Globus pallidus (tissue), 1 donor: ENCODE data around the gene TRIM54.
A peak's percentile ranks its signal among the peaks of the same experiment; 100 is the strongest.

Source experiments
- DNase-seq: peaks from one replicate; pipeline ENCODE4 v3.0.0-alpha.2; 2015; ENCODE audit warnings: low spot score

Gene TRIM54, protein sequence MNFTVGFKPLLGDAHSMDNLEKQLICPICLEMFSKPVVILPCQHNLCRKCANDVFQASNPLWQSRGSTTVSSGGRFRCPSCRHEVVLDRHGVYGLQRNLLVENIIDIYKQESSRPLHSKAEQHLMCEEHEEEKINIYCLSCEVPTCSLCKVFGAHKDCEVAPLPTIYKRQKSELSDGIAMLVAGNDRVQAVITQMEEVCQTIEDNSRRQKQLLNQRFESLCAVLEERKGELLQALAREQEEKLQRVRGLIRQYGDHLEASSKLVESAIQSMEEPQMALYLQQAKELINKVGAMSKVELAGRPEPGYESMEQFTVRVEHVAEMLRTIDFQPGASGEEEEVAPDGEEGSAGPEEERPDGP

DNA sequence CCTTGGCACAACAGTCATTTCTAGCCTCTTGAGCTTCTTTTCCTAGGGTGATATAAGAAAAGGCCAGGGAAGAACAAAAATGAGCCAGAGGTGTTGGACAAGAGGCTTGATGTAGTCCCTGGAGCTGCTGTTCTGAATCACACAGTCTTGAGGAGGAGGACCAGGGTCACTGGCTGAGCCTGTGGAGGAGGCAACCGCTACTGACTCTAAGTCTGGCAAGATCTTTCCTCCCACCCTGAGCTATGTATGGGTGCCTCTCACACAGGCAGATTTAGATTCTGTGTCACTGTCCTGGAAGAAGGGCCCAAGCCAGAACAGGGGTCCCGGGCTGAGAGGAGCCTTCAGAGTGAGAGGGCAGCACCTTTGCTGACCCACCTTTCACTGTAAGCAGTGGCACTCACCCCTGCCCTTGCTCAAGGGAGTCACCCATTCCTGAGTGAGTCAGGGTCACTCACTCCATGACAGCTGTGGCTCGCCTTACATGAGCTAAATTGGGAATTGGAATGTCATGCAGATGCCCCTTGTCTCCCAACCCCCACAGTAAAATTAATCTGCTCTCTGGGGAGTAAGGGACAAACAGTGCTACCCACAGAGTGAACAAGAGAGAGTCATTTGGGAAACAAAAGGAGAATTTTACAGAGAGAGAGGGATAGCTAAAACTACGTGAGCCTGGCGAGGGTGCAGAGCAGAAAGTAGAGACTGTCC, at the start of gene TRIM54:
Gene TRIM54, plus strand, starts transcription at position 575 of the 705 bp plus-strand sequence. CDS start 303 bp downstream, outside the sequence.
- no peak for DNase-seq

DNA sequence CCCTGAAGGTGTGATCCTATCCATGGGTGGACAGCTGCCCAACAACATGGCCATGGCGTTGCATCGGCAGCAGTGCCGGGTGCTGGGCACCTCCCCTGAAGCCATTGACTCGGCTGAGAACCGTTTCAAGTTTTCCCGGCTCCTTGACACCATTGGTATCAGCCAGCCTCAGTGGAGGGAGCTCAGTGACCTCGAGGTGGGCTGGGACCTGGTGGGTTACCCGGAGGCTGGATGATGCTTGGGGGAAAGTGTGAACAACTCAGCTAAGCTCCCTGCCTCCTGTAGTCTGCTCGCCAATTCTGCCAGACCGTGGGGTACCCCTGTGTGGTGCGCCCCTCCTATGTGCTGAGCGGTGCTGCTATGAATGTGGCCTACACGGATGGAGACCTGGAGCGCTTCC, 48.9 kb upstream of the TRIM54 start:
- DNase-seq = no peak

DNA sequence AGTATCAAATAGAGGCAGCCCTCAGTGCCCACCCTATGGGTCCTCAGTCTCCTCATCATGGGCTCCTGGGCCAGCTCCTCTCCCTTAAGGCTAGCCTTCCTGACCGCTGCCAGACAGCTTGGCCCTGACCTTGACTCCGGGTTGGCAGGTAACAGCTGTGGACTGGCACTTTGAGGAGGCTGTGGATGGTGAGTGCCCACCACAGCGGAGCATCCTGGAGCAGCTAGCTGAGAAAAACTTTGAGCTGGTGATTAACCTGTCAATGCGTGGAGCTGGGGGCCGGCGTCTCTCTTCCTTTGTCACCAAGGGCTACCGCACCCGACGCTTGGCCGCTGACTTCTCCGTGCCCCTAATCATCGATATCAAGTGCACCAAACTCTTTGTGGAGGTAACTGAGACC, 46.1 kb upstream of the TRIM54 start:
- no peak for DNase-seq

DNA sequence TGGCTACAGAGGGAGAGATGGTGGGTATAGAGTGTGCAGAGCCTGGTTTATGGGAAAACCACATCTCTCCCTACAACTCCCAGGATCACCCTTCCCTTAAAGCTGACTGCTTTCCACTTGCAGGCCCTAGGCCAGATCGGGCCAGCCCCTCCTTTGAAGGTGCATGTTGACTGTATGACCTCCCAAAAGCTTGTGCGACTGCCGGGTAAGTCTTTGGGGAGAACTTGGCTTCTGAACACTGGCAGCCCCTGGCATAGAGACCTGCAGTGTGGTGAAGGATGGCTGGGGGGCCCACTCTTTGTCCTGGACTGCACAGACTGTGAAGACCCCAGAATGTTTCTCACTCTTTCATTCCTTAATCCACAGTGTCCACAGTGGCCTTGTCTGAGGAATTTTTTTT, 45.6 kb upstream of the TRIM54 start:
- DNase-seq = no peak

DNA sequence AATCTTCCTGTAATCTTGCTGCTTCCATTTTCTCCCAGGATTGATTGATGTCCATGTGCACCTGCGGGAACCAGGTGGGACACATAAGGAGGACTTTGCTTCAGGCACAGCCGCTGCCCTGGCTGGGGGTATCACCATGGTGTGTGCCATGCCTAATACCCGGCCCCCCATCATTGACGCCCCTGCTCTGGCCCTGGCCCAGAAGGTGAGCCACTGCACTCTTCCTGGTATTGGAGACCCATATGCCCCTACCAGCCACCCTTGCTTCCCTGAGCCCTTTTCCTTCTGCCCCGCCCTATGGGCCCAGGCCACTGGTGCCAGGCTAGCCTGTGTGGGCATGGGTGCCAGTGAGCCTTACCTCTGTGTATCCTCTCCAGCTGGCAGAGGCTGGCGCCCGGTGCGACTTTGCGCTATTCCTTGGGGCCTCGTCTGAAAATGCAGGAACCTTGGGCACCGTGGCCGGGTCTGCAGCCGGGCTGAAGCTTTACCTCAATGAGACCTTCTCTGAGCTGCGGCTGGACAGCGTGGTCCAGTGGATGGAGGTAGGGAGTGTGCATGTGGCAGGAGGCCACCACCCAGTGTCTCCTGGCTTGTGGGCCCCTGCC, 44.8 kb upstream of the TRIM54 start:
- DNase-seq = no peak

DNA sequence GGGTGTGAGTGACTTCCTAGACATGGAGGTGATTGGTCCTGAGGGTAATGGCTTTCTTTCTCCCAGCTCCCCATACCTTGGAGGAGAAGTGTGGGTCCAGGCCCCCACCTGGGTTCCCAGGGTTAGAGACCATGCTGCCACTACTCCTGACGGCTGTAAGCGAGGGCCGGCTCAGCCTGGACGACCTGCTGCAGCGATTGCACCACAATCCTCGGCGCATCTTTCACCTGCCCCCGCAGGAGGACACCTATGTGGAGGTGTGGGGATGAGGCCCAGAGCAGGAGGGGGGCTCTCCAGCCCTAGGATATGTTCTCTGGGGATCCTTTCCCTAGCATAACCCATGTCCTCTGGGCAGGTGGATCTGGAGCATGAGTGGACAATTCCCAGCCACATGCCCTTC, 43.3 kb upstream of the TRIM54 start:
- DNase-seq = no peak

DNA sequence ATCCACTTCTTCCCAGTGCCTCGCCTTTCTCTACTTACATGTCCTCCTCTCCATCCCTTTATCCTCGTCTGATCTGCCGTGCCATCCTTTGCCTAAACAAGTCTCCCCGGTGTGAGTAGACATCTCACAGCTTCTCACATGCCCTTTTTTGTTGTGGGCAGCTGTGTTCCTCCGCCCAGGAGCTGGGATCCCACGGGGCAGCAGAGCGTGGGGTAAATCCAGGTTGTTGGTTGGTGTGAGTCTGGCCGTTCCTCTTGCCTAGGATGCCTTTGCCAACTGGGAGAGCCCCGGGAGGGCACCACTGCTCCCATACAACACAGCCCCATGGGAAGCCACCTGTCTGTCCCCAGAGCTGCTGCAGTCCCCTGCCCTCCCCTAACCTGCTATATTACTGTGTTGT, 41.8 kb upstream of the TRIM54 start:
- no peak for DNase-seq

DNA sequence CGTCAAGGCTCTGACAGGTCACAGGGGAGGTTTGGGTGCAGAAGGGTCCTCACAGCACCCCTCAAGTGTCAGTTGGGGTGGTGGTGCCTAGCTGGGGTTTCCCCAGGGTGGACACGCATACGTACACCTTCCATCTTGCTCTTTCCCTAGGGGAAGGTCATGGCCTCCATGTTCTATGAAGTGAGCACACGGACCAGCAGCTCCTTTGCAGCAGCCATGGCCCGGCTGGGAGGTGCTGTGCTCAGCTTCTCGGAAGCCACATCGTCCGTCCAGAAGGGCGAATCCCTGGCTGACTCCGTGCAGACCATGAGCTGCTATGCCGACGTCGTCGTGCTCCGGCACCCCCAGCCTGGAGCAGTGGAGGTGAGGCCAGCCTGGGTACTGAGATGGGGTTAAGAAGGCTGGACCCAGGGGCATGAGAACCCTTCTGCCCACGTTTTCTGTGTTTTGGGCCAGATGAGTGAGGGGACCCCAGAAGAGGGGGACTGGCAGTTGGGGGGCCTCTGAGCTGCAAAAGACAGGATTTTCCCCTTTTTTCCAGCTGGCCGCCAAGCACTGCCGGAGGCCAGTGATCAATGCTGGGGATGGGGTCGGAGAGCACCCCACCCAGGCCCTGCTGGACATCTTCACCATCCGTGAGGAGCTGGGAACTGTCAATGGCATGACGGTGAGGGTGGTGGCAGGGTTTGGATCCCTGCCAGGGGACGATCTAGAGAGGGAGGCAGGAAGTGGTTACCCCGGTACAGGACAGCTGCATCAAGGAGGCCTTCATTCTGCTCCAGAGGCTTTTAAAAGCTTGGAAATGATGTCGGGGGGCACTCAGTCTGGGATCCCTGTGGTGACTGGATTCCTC, 40.2 kb upstream of the TRIM54 start:
- DNase-seq = no peak

DNA sequence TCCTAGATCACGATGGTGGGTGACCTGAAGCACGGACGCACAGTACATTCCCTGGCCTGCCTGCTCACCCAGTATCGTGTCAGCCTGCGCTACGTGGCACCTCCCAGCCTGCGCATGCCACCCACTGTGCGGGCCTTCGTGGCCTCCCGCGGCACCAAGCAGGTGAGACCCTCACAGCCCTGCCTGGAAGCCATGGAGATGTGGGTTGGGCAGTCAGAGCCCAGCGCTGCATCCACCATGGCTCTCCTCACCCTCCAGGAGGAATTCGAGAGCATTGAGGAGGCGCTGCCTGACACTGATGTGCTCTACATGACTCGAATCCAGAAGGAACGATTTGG, 39.6 kb upstream of the TRIM54 start:
- no peak for DNase-seq

DNA sequence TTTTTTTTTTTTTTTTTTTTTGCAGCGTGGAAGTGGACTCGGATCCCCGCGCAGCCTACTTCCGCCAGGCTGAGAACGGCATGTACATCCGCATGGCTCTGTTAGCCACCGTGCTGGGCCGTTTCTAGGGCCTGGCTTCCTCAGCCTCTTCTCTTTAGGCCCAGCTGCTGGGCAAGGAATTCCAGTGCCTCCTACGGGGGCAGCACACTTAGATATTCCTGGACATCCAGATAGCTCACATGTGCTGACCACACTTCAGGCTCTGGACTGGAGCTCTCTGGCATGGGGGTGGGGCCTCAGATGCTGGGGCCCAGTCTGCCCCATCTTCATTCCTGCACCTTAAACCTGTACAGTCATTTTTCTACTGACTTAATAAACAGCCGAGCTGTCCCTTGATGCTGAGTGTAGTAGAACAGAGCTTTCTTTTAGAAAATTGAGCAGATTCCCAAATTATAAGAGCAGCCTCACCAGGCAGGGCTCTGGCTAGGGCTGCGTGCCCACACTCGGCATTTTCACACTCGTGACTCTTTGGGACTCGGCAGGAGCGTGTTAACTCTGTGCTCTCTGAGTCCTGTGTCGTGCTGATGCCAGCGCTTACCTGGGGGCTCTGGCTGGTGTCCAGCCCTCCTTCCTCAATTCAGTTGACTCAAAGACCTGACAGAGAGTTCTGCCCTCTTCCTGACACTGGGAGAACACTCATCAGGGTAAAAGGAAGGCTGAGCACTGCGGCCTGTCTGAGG, 38.7 kb upstream of the TRIM54 start:
- no peak for DNase-seq

DNA sequence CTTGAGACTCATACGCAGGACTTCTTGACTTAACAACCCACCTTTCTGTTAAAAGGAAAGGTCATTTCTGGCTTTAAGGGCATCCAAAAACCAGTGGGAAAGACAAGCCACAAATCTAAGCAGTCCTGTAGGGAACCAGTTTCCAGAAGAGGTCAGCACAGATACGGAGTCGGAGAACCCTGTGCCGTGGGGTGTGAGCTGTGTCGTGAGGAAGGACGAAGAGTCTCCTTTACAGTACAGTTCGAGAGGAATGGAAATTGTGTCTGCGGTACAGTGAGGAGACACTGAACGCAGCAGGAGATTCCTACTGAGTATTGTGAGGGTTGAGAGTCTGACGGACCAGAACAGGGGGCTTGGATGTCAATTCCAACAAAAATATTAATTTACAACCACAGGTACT, 37.1 kb upstream of the TRIM54 start:
- no peak for DNase-seq

DNA sequence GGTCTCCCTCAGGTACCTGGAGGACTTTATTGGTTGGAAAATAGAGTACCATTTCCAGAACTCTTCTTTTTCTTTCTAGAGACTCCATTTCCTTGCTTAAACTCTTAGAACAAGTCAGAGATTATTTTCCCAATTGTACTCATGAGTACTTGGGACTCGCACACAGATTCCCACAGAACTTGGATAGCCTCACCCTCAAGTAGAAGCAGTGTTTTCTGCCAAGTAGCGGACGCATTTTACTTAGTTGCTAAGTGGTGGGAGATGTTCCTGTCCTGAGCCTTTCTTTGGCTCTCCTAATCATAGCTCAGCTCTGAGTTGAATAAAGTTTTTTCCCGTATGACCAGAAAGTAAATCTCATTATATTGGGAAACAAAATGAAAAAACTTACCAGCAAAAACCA, 36.6 kb upstream of the TRIM54 start:
- no peak for DNase-seq

DNA sequence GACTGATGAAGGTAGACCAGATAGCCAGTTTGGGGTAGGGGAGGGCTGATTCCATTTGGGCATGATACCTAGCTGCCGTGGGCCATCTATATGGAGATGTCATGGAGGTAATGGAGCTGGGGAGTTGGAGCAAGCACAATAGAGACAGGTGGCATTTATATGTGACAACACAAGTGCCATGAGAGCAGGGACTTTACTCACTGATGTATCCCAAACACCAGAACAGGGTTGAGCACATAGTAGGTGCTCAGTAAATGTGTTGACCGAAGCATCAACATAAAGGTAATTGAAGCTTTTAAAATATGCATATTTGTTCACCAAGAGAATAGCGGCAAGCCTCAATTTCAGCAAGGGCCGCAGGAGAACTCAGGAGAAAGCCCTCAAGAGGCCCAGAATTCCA, 34.3 kb upstream of the TRIM54 start:
- no peak for DNase-seq

DNA sequence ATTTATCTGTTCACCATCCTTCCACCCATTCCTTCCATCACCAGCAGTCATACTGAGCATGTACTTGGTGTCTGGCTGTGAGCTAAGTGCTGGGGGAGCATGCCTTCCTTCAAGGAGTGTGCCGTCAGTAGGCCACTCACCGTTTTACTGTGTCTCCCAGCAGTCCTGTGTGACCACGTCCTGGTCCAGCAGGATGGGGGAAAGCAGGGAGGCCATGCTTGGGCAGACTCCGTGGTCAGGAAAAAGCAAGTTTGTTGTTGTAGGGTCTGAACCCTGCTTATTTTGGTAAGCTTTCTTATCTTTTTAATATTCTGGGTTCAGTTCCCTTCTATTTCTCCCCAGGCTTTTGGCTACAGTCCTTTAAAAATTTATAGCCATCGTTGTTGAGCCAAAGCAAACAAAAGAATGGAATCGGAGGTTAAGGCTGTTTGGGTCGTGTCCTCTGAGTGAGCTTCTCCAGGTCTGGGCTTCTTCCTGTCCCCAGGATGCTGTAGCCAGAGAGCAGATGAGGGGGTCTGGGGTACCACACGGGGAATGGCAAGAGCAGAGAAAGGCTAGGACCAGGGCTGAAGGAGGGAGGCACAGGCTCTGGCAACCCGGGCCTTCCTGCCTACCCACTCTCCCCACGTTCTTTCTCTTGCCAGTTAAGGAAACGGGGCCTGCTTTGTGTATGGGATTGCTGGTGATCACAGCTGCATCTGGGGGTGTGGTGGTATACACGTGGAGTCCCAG, 32.9 kb upstream of the TRIM54 start:
- no peak for DNase-seq

DNA sequence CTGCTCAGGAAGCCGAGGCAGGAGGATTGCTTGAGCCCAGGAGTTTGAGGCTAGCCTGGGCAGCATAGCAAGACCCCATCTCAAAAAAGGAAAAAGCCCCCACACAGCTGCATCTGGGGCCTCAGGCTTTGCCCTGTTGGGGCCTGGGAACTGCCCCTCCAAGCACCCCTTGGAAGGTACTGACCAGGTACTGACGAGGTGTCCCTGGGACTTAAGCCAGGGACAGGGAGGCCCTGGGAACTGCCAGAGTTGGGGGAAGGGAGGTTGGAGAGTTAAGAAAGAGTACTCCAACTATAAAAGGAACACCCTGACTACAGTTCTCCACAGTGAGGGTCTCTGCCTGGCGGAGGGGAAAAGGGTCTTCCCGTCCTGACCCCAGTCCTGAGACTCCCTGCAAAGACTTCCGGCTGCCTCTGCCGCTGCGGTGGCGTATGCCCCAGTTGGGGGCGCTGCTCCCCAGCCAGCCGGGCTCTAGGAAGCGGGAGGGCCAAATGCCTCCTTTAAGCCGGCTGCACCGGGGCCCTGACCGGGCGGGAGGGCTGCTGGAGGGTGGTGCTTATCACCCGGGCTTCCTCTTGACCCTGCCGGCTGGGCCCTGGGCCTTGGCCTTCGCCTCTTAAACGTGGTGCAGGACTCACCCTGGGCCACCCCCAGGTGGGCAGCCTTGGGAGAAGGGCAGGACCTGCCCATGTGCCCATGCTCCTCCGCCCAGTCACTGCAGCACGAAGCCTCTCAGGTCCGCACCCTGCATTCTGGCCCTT, 32.2 kb upstream of the TRIM54 start:
- DNase-seq = peak; percentile 7

DNA sequence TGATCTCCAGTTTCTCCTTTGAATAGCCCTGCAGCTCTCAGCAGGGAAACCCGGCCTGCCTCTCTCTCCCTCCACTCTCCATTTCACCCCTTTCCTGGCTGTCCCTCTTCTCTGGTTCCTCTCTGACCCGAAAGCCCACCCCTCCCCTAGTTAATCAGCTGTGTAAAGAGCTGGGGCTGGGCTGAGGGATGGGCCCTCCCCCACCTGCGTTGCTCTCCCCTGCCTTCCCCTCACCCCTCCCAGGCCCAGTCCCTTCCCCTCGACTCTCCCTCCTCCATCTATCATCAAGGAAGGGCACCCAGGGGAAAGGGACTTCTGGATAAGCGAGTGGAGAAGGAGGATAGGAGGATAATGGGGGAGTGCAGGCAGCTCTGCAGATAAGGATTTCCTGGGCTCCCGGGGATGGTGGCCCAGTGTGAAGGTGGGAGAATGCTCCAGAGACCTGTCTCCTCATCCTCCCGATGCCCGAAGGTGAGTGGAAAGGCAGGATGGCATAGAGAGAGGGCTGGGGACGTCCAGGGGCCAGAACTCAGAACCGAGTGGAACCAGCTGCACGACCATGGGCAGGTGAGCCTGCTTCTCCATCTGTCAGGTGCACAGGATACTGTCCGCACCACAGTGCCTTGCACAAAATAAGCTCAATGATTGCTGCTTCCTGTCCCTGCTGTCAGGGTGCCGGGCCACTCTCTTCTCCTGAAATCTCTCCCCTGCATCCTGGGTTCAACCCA, 31.4 kb upstream of the TRIM54 start:
- no peak for DNase-seq

DNA sequence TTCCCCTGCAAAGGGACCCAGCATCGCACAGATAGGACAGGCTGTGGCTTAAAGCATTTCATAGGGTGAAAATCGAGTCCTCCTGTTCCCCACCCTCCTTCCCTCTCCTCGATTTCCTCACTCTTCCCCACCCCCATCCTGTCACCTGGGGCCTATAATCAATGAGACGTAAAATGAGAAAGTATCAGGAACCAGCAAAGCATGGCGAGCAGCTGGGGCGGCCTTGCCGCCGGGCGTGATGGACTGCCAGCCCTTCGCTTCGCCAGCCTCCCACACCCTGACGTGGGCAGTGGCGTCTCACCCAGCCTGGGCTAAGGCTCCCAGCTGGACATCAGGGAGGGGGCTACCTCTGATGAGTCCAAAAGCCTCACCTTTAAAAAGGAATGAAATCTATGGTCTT, 30.5 kb upstream of the TRIM54 start:
- no peak for DNase-seq

DNA sequence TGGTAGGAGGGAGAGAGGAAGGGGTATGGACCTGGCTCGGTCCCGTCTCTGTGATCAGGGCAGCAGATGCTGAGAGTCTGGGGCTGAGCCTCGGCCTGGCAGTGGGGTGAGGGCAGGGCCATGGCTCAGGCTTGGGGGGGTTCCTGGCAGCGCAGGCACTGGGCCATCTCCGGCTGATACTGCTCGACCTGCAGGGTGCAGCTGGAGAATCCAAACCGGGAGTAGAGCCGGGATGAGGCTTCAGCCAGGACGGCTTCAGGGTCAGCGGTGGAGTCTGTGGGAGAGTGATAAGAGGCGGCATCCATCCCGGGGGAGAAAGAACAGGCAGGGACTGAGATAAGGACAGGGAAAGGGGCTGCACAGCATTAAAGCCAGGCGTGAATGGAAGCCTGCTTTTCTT, 27.0 kb upstream of the TRIM54 start:
- DNase-seq = no peak

DNA sequence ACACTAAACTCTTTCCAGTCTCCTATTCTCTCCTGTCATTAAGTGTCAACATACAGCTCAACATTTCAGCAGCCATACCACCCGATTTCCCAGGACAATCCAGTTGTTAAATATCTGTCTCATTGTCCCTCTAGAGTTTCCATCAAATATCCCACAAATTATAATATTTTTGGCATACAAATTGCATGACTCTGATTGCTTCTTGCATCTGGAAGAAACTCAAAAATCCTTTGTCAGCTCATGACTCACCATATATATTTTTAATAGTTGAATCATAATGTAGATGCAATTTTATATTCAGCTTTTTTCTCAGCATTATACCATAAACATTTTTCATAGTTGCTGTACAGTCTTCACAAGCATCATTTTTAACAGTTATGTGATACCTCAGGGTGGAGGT, 26.6 kb upstream of the TRIM54 start:
- no peak for DNase-seq
